Thoracic aorta (tissue), 2 donors: Measurements from ENCODE around the gene PDCD1LG2. TPM values are rescaled to one million over a fixed set of nuclear protein-coding genes. Genes with fewer than 3 reads are reported as not detected.

Source experiments
- ATAC-seq: fragments of 150-250 bp; one replicate; pipeline ENCODE4 v1.8.0; 2017; ENCODE audit warnings: low read depth; ENCODE audit not compliant: insufficient number of reproducible peaks, low FRiP score
- DNase-seq: peaks from one replicate; pipeline ENCODE4 v3.0.0-alpha.2; 2020; ENCODE audit warnings: low spot score
- H3K27ac ChIP-seq, 2 donors: fragments of 200-600 bp; sonication (generic); 1 replicate in 1 of 2; 2 replicates in 1 of 2; pipeline ENCODE4 v1.5.1; 2016; ENCODE audit warnings: mild to moderate bottlenecking in 2 of 2, moderate library complexity in 2 of 2
- H3K27me3 ChIP-seq: fragments of 200-600 bp; sonication (generic); replicated peaks from 2 replicates; pipeline ENCODE4 v1.6.0; 2016; ENCODE audit warnings: mild to moderate bottlenecking; ENCODE audit not compliant: insufficient read depth
- H3K36me3 ChIP-seq: fragments of 200-600 bp; sonication (generic); one replicate; pipeline ENCODE4 v1.5.1; 2016
- H3K4me1 ChIP-seq, 2 donors: fragments of 200-600 bp; sonication (generic); 1 replicate in 1 of 2; 2 replicates in 1 of 2; pipeline versions ENCODE4 v1.5.1 to v1.6.0; 2016; ENCODE audit warnings: low read depth in 2 of 2, mild to moderate bottlenecking in 1 of 2; ENCODE audit not compliant: control insufficient read depth in 1 of 2
- H3K4me3 ChIP-seq: fragments of 200-600 bp; sonication (generic); 2 replicates; pipeline ENCODE4 v1.5.1; 2016; ENCODE audit warnings: mild to moderate bottlenecking
- H3K9me3 ChIP-seq: fragments of 200-600 bp; sonication (generic); 2 replicates; pipeline ENCODE4 v1.5.1; 2016
- CTCF ChIP-seq: fragments of 200-600 bp; sonication (generic); IDR thresholded peaks from one replicate; pipeline ENCODE4 v1.5.1; 2019; ENCODE audit warnings: antibody characterized with exemption
- total RNA-seq, 2 donors: library from RNA; depleted of rRNA; stranded (reverse); fragments of >200 nt; gene quantifications; one replicate each; pipeline versions ENCODE4 v1.1.0 to v1.2.3, GENCODE V29; 2016

PDCD1LG2 gene
- total RNA-seq, 2 donors from 2014 or later = 1.1 to 4.5 TPM

- Histone ChIP-seq H3K9me3 (no peaks in the 10 kb centered on the region), H3K27me3 (no peaks in the 10 kb centered on the region), H3K4me3 (no peak overlapping the region), H3K36me3 (no peaks in the 10 kb centered on the region), H3K27ac (no peak overlapping the region), H3K4me1 (peaks cover 14 to 48% of the 10 kb centered on the region in 2 donors)
- DNase-seq = no peak
- TF ChIP-seq CTCF = no peak
- no peak for ATAC-seq
Observed at GRCh38 chr9:5514617-5515260, 4.4 kb downstream of the PDCD1LG2 start.

- H3K4me3 ChIP-seq = no peak overlapping the region
- no peaks in the 10 kb centered on the region for H3K27me3 ChIP-seq
- no peak for TF ChIP-seq CTCF
- H3K4me1 ChIP-seq = peaks cover 14 to 42% of the 10 kb centered on the region in 2 donors
- DNase-seq (no peak), ATAC-seq (no peak)
- no peak overlapping the region for H3K27ac ChIP-seq
- H3K36me3 ChIP-seq = no peaks in the 10 kb centered on the region
- H3K9me3 ChIP-seq = no peaks in the 10 kb centered on the region
Observed at GRCh38 chr9:5515261-5515650, 4.9 kb downstream of the PDCD1LG2 start.

GRCh38 chr9:5516453-5517220 is 6.3 kb downstream of the PDCD1LG2 start:
- ATAC-seq (no peak), DNase-seq (no peak)
- H3K27me3 ChIP-seq = no peaks in the 10 kb centered on the region
- peaks cover 12 to 29% of the 10 kb centered on the region in 2 donors for H3K4me1 ChIP-seq
- H3K36me3 ChIP-seq = no peaks in the 10 kb centered on the region
- no peak overlapping the region for H3K4me3 ChIP-seq
- H3K27ac ChIP-seq = no peak overlapping the region
- no peaks in the 10 kb centered on the region for H3K9me3 ChIP-seq
- TF ChIP-seq CTCF = no peak

- peak overlapping the region; percentile 1 to 37 for H3K27ac ChIP-seq
Observed at GRCh38 chr9:5518171-5518936, 8.0 kb downstream of the PDCD1LG2 start.

More at GRCh38 chr9:5518171-5518936, 8.0 kb downstream of the PDCD1LG2 start:
- H3K9me3 ChIP-seq = no peaks in the 10 kb centered on the region
- H3K4me3 ChIP-seq = no peak overlapping the region
- H3K4me1 ChIP-seq = peaks cover 7 to 20% of the 10 kb centered on the region in 2 donors
- DNase-seq (no peak), ATAC-seq (no peak)
- H3K36me3 ChIP-seq = no peaks in the 10 kb centered on the region
- no peaks in the 10 kb centered on the region for H3K27me3 ChIP-seq
- TF ChIP-seq CTCF = no peak
